GM10248 (cell line): ENCODE results near the gene ARMC2.

Experiments
- CTCF ChIA-PET: fragments of 300-600 bp; sonication (Branson Sonifier 250); formaldehyde crosslinking; extraction: SDS; loops from one replicate; lab custom pipeline; 2021; ENCODE audit warnings: antibody characterized with exemption; lab: Yijun Ruan, JAX
- POLR2A ChIA-PET: fragments of 350-650 bp; sonication (Branson Sonifier 250); formaldehyde crosslinking; extraction: SDS; loops from one replicate; lab custom pipeline; 2020; ENCODE audit warnings: antibody characterized with exemption; lab: Yijun Ruan, JAX
- DNase-seq: peaks from one replicate; pipeline ENCODE4 v3.0.0; 2012; ENCODE audit errors: extremely low spot score
- CTCF ChIP-seq: IDR thresholded peaks from 2 replicates; pipeline ENCODE4 v1.5.1; 2012; ENCODE audit warnings: mild to moderate bottlenecking, low read depth; ENCODE audit errors: extremely low read depth, missing control alignments, control extremely low read depth

The ARMC2 gene

GRCh38 chr6:108914235-108915022, 66.2 kb downstream of the ARMC2 start:
- ChIA-PET CTCF (interaction anchor here (1.1 to 2.1 kb wide), 9 partner anchors 10 to 161 kb away, joined by 3 to 8 read pairs (median 5); no protein-coding TSS in a partner anchor), POLR2A (no interaction called here)
- peak; percentile 47 for TF ChIP-seq CTCF
- peak; percentile 32 for DNase-seq

GRCh38 chr6:108915258-108915657, 67.0 kb downstream of the ARMC2 start:
- CTCF ChIA-PET: interaction anchor here (1.1 to 2.1 kb wide), 10 partner anchors 9 to 158 kb away, joined by 3 to 8 read pairs (median 4); no protein-coding TSS in a partner anchor
- POLR2A ChIA-PET: no interaction called here
- DNase-seq: no peak
- no peak for TF ChIP-seq CTCF

- no peak for DNase-seq
- ChIA-PET CTCF (interaction anchor here (1.1 to 2.8 kb wide), 8 partner anchors 9 to 158 kb away, joined by 3 to 12 read pairs (median 6); no protein-coding TSS in a partner anchor), POLR2A (no interaction called here)
- TF ChIP-seq CTCF: no peak
Measured at GRCh38 chr6:108916026-108916686, 67.9 kb downstream of the ARMC2 start.

GRCh38 chr6:108920751-108921150, 72.5 kb downstream of the ARMC2 start:
- DNase-seq: no peak
- CTCF ChIA-PET: interaction anchor here (0.9 to 1.1 kb wide), 2 partner anchors 34 to 98 kb away, joined by 3 to 4 read pairs; no protein-coding TSS in a partner anchor
- TF ChIP-seq CTCF: no peak
- POLR2A ChIA-PET: no interaction called here

- CTCF ChIA-PET: interaction anchor here (0.8 to 1.1 kb wide), 2 partner anchors 10 to 33 kb away, joined by 3 read pairs; no protein-coding TSS in a partner anchor
- TF ChIP-seq CTCF: no peak
- no peak for DNase-seq
- POLR2A ChIA-PET: no interaction called here
Measured at GRCh38 chr6:108921547-108922361, 73.5 kb downstream of the ARMC2 start.

- POLR2A ChIA-PET: no interaction called here
- CTCF ChIA-PET: interaction anchor here (0.8 kb wide), 1 partner anchor 17 kb away, joined by 3 read pairs; no protein-coding TSS in a partner anchor
- DNase-seq: no peak
- no peak for TF ChIP-seq CTCF
Measured at GRCh38 chr6:108922499-108922898, 74.3 kb downstream of the ARMC2 start.
